ENCODE results near the gene OSBPL10. TPM values are rescaled to one million over a fixed set of nuclear protein-coding genes. Genes with fewer than 3 reads are reported as not detected.
A peak's percentile ranks its signal among the peaks of the same experiment; 100 is the strongest.

Gene OSBPL10
- total RNA-seq, 3 donors from 2014 or later: 3.2 to 7.0 (median 6.8) TPM

- Mint-ChIP-seq H3K9me3 (no peaks in the 10 kb centered on the region), H3K4me1 (ENCODE audit: low read depth) (no peaks in the 10 kb centered on the region), H3K4me3 (no peak overlapping the region), H3K36me3 (ENCODE audit: insufficient read depth) (no peaks in the 10 kb centered on the region), H3K27me3 (ENCODE audit: low read depth) (peaks cover 7% of the 10 kb centered on the region)
- DNase-seq: no peak
- no peak for ATAC-seq
Measured at GRCh38 chr3:31721676-31722075, 259.4 kb downstream of the OSBPL10 start.

GRCh38 chr3:31714495-31715280, 266.4 kb downstream of the OSBPL10 start:
- H3K9me3 Mint-ChIP-seq: no peaks in the 10 kb centered on the region
- H3K4me1 Mint-ChIP-seq (ENCODE audit: low read depth): no peaks in the 10 kb centered on the region
- no peaks in the 10 kb centered on the region for H3K36me3 Mint-ChIP-seq (ENCODE audit: insufficient read depth)
- peaks cover 3% of the 10 kb centered on the region for H3K27me3 Mint-ChIP-seq (ENCODE audit: low read depth)
- DNase-seq (no peak), ATAC-seq (no peak)
- no peak overlapping the region for H3K4me3 Mint-ChIP-seq

- Mint-ChIP-seq H3K4me3 (no peak overlapping the region), H3K36me3 (ENCODE audit: insufficient read depth) (no peaks in the 10 kb centered on the region), H3K27me3 (ENCODE audit: low read depth) (peaks cover 3% of the 10 kb centered on the region), H3K9me3 (no peaks in the 10 kb centered on the region), H3K4me1 (ENCODE audit: low read depth) (no peaks in the 10 kb centered on the region)
- DNase-seq: no peak
- no peak for ATAC-seq
Measured at GRCh38 chr3:31713816-31714215, 267.2 kb downstream of the OSBPL10 start.

- peaks cover 7% of the 10 kb centered on the region for H3K27me3 Mint-ChIP-seq (ENCODE audit: low read depth)
- H3K36me3 Mint-ChIP-seq (ENCODE audit: insufficient read depth): no peaks in the 10 kb centered on the region
- no peak overlapping the region for H3K4me3 Mint-ChIP-seq
- no peaks in the 10 kb centered on the region for H3K9me3 Mint-ChIP-seq
- ATAC-seq (no peak), DNase-seq (no peak)
- H3K4me1 Mint-ChIP-seq (ENCODE audit: low read depth): no peaks in the 10 kb centered on the region
Measured at GRCh38 chr3:31710123-31710803, 270.8 kb downstream of the OSBPL10 start.

- ATAC-seq (no peak), DNase-seq (no peak)
- no peak overlapping the region for H3K4me3 Mint-ChIP-seq
- H3K9me3 Mint-ChIP-seq: no peaks in the 10 kb centered on the region
- H3K27me3 Mint-ChIP-seq (ENCODE audit: low read depth): peaks cover 11% of the 10 kb centered on the region
- H3K4me1 Mint-ChIP-seq (ENCODE audit: low read depth): peaks cover 6% of the 10 kb centered on the region
- no peaks in the 10 kb centered on the region for H3K36me3 Mint-ChIP-seq (ENCODE audit: insufficient read depth)
Measured at GRCh38 chr3:31709526-31709925, 271.5 kb downstream of the OSBPL10 start.

GRCh38 chr3:31709005-31709404, 272.1 kb downstream of the OSBPL10 start:
- no peaks in the 10 kb centered on the region for H3K9me3 Mint-ChIP-seq
- peaks cover 6% of the 10 kb centered on the region for H3K4me1 Mint-ChIP-seq (ENCODE audit: low read depth)
- no peak overlapping the region for H3K4me3 Mint-ChIP-seq
- no peaks in the 10 kb centered on the region for H3K36me3 Mint-ChIP-seq (ENCODE audit: insufficient read depth)
- peaks cover 10% of the 10 kb centered on the region for H3K27me3 Mint-ChIP-seq (ENCODE audit: low read depth)
- ATAC-seq (no peak), DNase-seq (no peak)

- Mint-ChIP-seq H3K9me3 (no peaks in the 10 kb centered on the region), H3K4me1 (ENCODE audit: low read depth) (peaks cover 6% of the 10 kb centered on the region), H3K4me3 (no peak overlapping the region), H3K36me3 (ENCODE audit: insufficient read depth) (no peaks in the 10 kb centered on the region), H3K27me3 (ENCODE audit: low read depth) (peaks cover 14% of the 10 kb centered on the region)
- ATAC-seq (no peak), DNase-seq (no peak)
Measured at GRCh38 chr3:31707286-31707685, 273.8 kb downstream of the OSBPL10 start.

- ATAC-seq (no peak), DNase-seq (no peak)
- Mint-ChIP-seq H3K4me3 (no peak overlapping the region), H3K27me3 (ENCODE audit: low read depth) (peaks cover 17% of the 10 kb centered on the region), H3K36me3 (ENCODE audit: insufficient read depth) (no peaks in the 10 kb centered on the region), H3K4me1 (ENCODE audit: low read depth) (peaks cover 6% of the 10 kb centered on the region), H3K9me3 (no peaks in the 10 kb centered on the region)
Measured at GRCh38 chr3:31705736-31706135, 275.3 kb downstream of the OSBPL10 start.

GRCh38 chr3:31704591-31705179, 276.4 kb downstream of the OSBPL10 start:
- Mint-ChIP-seq H3K9me3 (no peaks in the 10 kb centered on the region), H3K4me3 (no peak overlapping the region), H3K27me3 (ENCODE audit: low read depth) (peaks cover 17% of the 10 kb centered on the region), H3K4me1 (ENCODE audit: low read depth) (peaks cover 6% of the 10 kb centered on the region), H3K36me3 (ENCODE audit: insufficient read depth) (no peaks in the 10 kb centered on the region)
- no peak for DNase-seq
- peak; percentile 85 to 89 for ATAC-seq

GRCh38 chr3:31704156-31704555, 276.9 kb downstream of the OSBPL10 start:
- Mint-ChIP-seq H3K4me3 (no peak overlapping the region), H3K4me1 (ENCODE audit: low read depth) (peaks cover 6% of the 10 kb centered on the region), H3K27me3 (ENCODE audit: low read depth) (peaks cover 17% of the 10 kb centered on the region), H3K36me3 (ENCODE audit: insufficient read depth) (no peaks in the 10 kb centered on the region), H3K9me3 (no peaks in the 10 kb centered on the region)
- DNase-seq: no peak
- ATAC-seq: no peak

GRCh38 chr3:31701286-31701685, 279.8 kb downstream of the OSBPL10 start:
- ATAC-seq: no peak
- DNase-seq: no peak
- Mint-ChIP-seq H3K4me1 (ENCODE audit: low read depth) (peaks cover 6% of the 10 kb centered on the region), H3K36me3 (ENCODE audit: insufficient read depth) (no peaks in the 10 kb centered on the region), H3K4me3 (no peak overlapping the region), H3K27me3 (ENCODE audit: low read depth) (peaks cover 17% of the 10 kb centered on the region), H3K9me3 (no peaks in the 10 kb centered on the region)

GRCh38 chr3:31699309-31699953, 281.6 kb downstream of the OSBPL10 start:
- no peak for DNase-seq
- Mint-ChIP-seq H3K9me3 (no peaks in the 10 kb centered on the region), H3K27me3 (ENCODE audit: low read depth) (peaks cover 9% of the 10 kb centered on the region), H3K36me3 (ENCODE audit: insufficient read depth) (no peaks in the 10 kb centered on the region), H3K4me3 (no peak overlapping the region), H3K4me1 (ENCODE audit: low read depth) (no peaks in the 10 kb centered on the region)
- peak in 1 of 2 donors; percentile 34 for ATAC-seq

- no peaks in the 10 kb centered on the region for H3K27me3 Mint-ChIP-seq (ENCODE audit: low read depth)
- H3K4me1 Mint-ChIP-seq (ENCODE audit: low read depth): no peaks in the 10 kb centered on the region
- H3K4me3 Mint-ChIP-seq: no peak overlapping the region
- H3K36me3 Mint-ChIP-seq (ENCODE audit: insufficient read depth): no peaks in the 10 kb centered on the region
- no peak for ATAC-seq
- H3K9me3 Mint-ChIP-seq: no peaks in the 10 kb centered on the region
- DNase-seq: no peak
Measured at GRCh38 chr3:31696815-31697548, 284.1 kb downstream of the OSBPL10 start.

- Mint-ChIP-seq H3K4me1 (ENCODE audit: low read depth) (no peaks in the 10 kb centered on the region), H3K4me3 (no peak overlapping the region), H3K27me3 (ENCODE audit: low read depth) (no peaks in the 10 kb centered on the region), H3K9me3 (no peaks in the 10 kb centered on the region), H3K36me3 (ENCODE audit: insufficient read depth) (no peaks in the 10 kb centered on the region)
- ATAC-seq (no peak), DNase-seq (no peak)
Measured at GRCh38 chr3:31696009-31696297, 285.1 kb downstream of the OSBPL10 start.
